HL-60/S4 treated with retinoic acid at 250 ng/mL for 4 days and 3 days (cell line): Measurements from ENCODE around the gene SLC8A1.
"Not testable (repeated sequence)": the region's sequence is repeated elsewhere in the genome, so short reads cannot be mapped to it uniquely, and the experiment has no call there.

Source experiments
- in situ Hi-C: fragments of 300-500 bp; cut with MboI; formaldehyde crosslinking; loops from 2 replicates; pipeline ENCODE4 v1.7.0; 2022; ENCODE audit warnings: low sequenced_read_pairs

The SLC8A1 gene

GRCh38 chr2:40097691-40098385 is 354.1 kb downstream of the SLC8A1 start:
- in situ Hi-C loops = no loop called here

GRCh38 chr2:40096360-40096759 is 355.5 kb downstream of the SLC8A1 start:
- in situ Hi-C loops = no loop called here

- in situ Hi-C loops = no loop called here
Measured at GRCh38 chr2:40095000-40095399, 356.9 kb downstream of the SLC8A1 start.

GRCh38 chr2:40094451-40094850 is 357.4 kb downstream of the SLC8A1 start:
- in situ Hi-C loops = no loop called here

GRCh38 chr2:40093021-40093675 is 358.7 kb downstream of the SLC8A1 start:
- in situ Hi-C loops = no loop called here

- in situ Hi-C loops = no loop called here
Measured at GRCh38 chr2:40090044-40090443, 361.8 kb downstream of the SLC8A1 start.

GRCh38 chr2:40087927-40088326 is 364.0 kb downstream of the SLC8A1 start:
- in situ Hi-C loops = no loop called here

GRCh38 chr2:40087434-40087833 is 364.5 kb downstream of the SLC8A1 start:
- in situ Hi-C loops = no loop called here

GRCh38 chr2:40085786-40086185 is 366.1 kb downstream of the SLC8A1 start:
- in situ Hi-C loops = no loop called here

- in situ Hi-C loops = not testable (repeated sequence)
Measured at GRCh38 chr2:40073336-40073735, 378.6 kb downstream of the SLC8A1 start.

- in situ Hi-C loops = no loop called here
Measured at GRCh38 chr2:40072442-40073232, 379.3 kb downstream of the SLC8A1 start.

GRCh38 chr2:40062381-40062780 is 389.5 kb downstream of the SLC8A1 start:
- in situ Hi-C loops = no loop called here

- in situ Hi-C loops = no loop called here
Measured at GRCh38 chr2:40049781-40050180, 402.1 kb downstream of the SLC8A1 start.

- in situ Hi-C loops = no loop called here
Measured at GRCh38 chr2:40048506-40048905, 403.4 kb downstream of the SLC8A1 start.

- in situ Hi-C loops = no loop called here
Measured at GRCh38 chr2:40047406-40047805, 404.5 kb downstream of the SLC8A1 start.
